ENCODE measurements around the gene XRCC2.

DNA sequence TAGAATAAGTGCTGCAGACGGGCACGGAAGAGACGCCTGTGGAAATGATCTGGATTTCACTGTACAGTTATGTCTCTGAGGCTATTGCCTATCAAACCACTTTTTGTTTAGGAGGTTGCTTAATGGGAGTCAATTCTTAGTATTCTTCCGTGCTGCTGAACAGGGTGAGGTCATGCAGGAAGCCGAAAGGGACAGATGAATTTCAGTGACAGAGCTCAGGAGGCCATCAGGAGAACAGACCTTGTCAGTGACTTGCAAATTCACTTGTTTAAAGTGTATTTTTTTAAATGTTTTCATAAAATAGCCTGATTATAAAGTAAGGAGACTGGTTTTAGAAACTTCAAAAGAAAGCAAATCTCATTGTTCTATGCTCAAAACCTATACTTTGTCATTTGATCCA is 58.9 kb downstream of the XRCC2 start:
- TF ChIP-seq, protein P1, sequence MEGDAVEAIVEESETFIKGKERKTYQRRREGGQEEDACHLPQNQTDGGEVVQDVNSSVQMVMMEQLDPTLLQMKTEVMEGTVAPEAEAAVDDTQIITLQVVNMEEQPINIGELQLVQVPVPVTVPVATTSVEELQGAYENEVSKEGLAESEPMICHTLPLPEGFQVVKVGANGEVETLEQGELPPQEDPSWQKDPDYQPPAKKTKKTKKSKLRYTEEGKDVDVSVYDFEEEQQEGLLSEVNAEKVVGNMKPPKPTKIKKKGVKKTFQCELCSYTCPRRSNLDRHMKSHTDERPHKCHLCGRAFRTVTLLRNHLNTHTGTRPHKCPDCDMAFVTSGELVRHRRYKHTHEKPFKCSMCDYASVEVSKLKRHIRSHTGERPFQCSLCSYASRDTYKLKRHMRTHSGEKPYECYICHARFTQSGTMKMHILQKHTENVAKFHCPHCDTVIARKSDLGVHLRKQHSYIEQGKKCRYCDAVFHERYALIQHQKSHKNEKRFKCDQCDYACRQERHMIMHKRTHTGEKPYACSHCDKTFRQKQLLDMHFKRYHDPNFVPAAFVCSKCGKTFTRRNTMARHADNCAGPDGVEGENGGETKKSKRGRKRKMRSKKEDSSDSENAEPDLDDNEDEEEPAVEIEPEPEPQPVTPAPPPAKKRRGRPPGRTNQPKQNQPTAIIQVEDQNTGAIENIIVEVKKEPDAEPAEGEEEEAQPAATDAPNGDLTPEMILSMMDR (IDR thresholded peaks at IDR 0.05): no peak
- no peak for TF ChIP-seq POLR2A (IDR thresholded peaks at IDR 0.05)
- no peak for TF ChIP-seq EP300 (IDR thresholded peaks at IDR 0.05)

Data from gastroesophageal sphincter (tissue), 3 donors.